Heart left ventricle (tissue), 13 donors: ENCODE measurements around the gene SERPINH1.

ENCODE experiments used
- POLR2A ChIP-seq, 2 donors: fragments of 450-650 bp; IDR thresholded peaks; one replicate each; pipeline ENCODE4 v1.6.1; 2017; ENCODE audit warnings: antibody characterized with exemption in 2 of 2, mild to moderate bottlenecking in 2 of 2, moderate library complexity in 2 of 2
- TF ChIP-seq, protein P1 (sequence below), 12 donors: fragments of 200-600 bp; sonication (generic) in 4 of 12; IDR thresholded peaks; one replicate each; pipeline versions ENCODE4 v1.5.0 to v1.8.0; 2018 to 2022; ENCODE audit warnings: antibody characterized with exemption in 12 of 12, mild to moderate bottlenecking in 5 of 12
- donor health status: ischemic (EF 13 %, LVEDD 7.1; RV severe dilation, severe dysfunction).
- donor health status: DM: no; HTN: yes; CAD: no.
- donor health status: DM: no; HTN: no; CAD: no.
- donor health status: ischemic (EF 25% LVEDD 6.9; RV normal size, moderate dysfunction).
- donor health status: ischemic (EF 25% LVEDD 5.7; RV mildly dilated, moderate dysfunction).
- donor health status: ischemic (EF 35%, LVEDD 5.7; RV mildly dilated, moderate dysfunction).
- donor health status: nonischemic (EF 11% LVEDD 7.7; RV severe dilation, severe dysfunction).
- donor health status: DM: yes; HTN: yes; CAD: no.
- donor health status: PGD.
- donor health status: ischemic (EF 29% LVEDD 5.4; RV normal size, mild dysfunction).
- donor health status: nonischemic (EF 23%, LVEDD 6.1; RV moderate dilation, normal function).

DNA sequence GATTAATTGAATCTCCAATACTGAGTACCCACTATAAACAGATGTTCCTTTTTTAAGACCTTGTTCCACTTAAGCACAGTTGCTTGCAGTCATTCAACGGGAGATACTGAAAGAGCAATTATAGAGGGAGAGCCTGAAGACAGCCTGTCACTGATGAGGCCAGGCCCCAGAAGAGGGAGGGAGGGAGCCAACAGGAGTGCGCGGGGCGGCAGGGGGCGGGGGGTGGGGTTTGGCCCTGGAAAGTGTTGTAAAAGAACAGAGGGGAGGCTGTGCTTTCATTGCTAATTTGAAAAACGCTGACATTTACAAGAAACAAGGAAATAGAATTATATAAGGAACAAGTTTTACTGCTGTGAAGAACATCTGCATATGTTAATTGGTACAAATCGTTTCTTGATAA is 53.7 kb downstream of the SERPINH1 start:
- TF ChIP-seq, protein P1, sequence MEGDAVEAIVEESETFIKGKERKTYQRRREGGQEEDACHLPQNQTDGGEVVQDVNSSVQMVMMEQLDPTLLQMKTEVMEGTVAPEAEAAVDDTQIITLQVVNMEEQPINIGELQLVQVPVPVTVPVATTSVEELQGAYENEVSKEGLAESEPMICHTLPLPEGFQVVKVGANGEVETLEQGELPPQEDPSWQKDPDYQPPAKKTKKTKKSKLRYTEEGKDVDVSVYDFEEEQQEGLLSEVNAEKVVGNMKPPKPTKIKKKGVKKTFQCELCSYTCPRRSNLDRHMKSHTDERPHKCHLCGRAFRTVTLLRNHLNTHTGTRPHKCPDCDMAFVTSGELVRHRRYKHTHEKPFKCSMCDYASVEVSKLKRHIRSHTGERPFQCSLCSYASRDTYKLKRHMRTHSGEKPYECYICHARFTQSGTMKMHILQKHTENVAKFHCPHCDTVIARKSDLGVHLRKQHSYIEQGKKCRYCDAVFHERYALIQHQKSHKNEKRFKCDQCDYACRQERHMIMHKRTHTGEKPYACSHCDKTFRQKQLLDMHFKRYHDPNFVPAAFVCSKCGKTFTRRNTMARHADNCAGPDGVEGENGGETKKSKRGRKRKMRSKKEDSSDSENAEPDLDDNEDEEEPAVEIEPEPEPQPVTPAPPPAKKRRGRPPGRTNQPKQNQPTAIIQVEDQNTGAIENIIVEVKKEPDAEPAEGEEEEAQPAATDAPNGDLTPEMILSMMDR (IDR thresholded peaks at IDR 0.05) = no peak
- TF ChIP-seq POLR2A (IDR thresholded peaks at IDR 0.05) = no peak
